K562 (cell line): ENCODE measurements around the gene PNKD. TPM values are rescaled to one million over a fixed set of nuclear protein-coding genes. Genes with fewer than 3 reads are reported as not detected.

ENCODE experiments used
- ATAC-seq: fragments of 200-7000 bp; cut with Tn5 transposase; 3 replicates; pipeline ENCODE4 v1.9.1; 2020; ENCODE audit warnings: moderate library complexity
- BruUV-seq: library from RNA; stranded (reverse); fragments of 400-500 nt; replicated peaks from 2 replicates; lab custom pipeline; 2021; lab: Mats Ljungman, UMichigan
- CTCF ChIA-PET: fragments of 300-600 bp; formaldehyde crosslinking; extraction: SDS; loops from one replicate; lab custom pipeline; 2021; ENCODE audit warnings: low intra/inter-chr PET ratio; lab: Yijun Ruan, JAX
- POLR2A ChIA-PET: fragments of 300-600, 350-650 bp; sonication (Branson Sonifier 250); formaldehyde crosslinking; extraction: SDS; loops from one replicate; lab custom pipeline; 2021; ENCODE audit warnings: antibody characterized with exemption, inconsistent platforms; lab: Yijun Ruan, JAX
- DNase-seq, 4 experiments: peaks; one replicate each; pipeline versions ENCODE4 v3.0.0 to v3.0.0-alpha.2; 2011 to 2018; ENCODE audit warnings: low spot score in 3 of 4, mixed read lengths in 3 of 4; ENCODE audit errors: extremely low read depth in 1 of 4
- FAIRE-seq: peaks from 2 replicates; lab custom pipeline; 2011; peaks lifted over from hg19 to GRCh38; lab: Jason Lieb, UNC
- H2AFZ ChIP-seq: 2 replicates; pipeline ENCODE4 v1.6.0; 2011; ENCODE audit warnings: low read depth, low read length, control low read depth, inconsistent platforms
- H3K27ac ChIP-seq: fragments of 200-600 bp; 3 replicates; pipeline ENCODE4 v1.8.0; 2011; ENCODE audit warnings: low read depth, mild to moderate bottlenecking, control low read depth, inconsistent platforms, low read length, moderate library complexity, mixed read lengths; ENCODE audit errors: extremely low read depth
- H3K27me3 ChIP-seq, 2 experiments: fragments of 300-600 bp in 1 of 2; 2 replicates in 1 of 2; 3 replicates in 1 of 2; pipeline versions ENCODE4 v1.6.0 to v1.8.0; 2011; ENCODE audit warnings: inconsistent platforms in 2 of 2, low read length in 2 of 2, mild to moderate bottlenecking in 1 of 2, mixed read lengths in 1 of 2, moderate library complexity in 1 of 2; ENCODE audit not compliant: control insufficient read depth in 2 of 2, insufficient read depth in 2 of 2
- H3K36me3 ChIP-seq: fragments of 300-600 bp; 3 replicates; pipeline ENCODE4 v1.8.0; 2011; ENCODE audit warnings: mild to moderate bottlenecking, low read length, inconsistent platforms; ENCODE audit not compliant: control insufficient read depth, insufficient read depth
- H3K4me1 ChIP-seq, 2 experiments: fragments of 200-600 bp in 1 of 2; replicated peaks in 1 of 2; 2 replicates in 1 of 2; 3 replicates in 1 of 2; pipeline versions ENCODE4 v1.5.1 to v1.8.0; 2011; ENCODE audit warnings: inconsistent platforms in 2 of 2, low read length in 2 of 2, mild to moderate bottlenecking in 1 of 2, mixed read lengths in 1 of 2, moderate library complexity in 1 of 2; ENCODE audit not compliant: control insufficient read depth in 2 of 2, insufficient read depth in 2 of 2
- H3K4me2 ChIP-seq: 2 replicates; pipeline ENCODE4 v1.6.1; 2011; ENCODE audit warnings: low read length, control low read depth, inconsistent platforms, mixed read lengths; ENCODE audit not compliant: insufficient read depth
- H3K4me3 ChIP-seq: fragments of 200-600 bp; sonication (generic), shearing (Covaris generic); 2 replicates; pipeline ENCODE4 v1.5.1; 2016; ENCODE audit warnings: control low read depth, inconsistent platforms
- H3K79me2 ChIP-seq: fragments of 200-600 bp; 3 replicates; pipeline ENCODE4 v1.8.0; 2011; ENCODE audit warnings: low read length, inconsistent platforms; ENCODE audit not compliant: control insufficient read depth, insufficient read depth
- H3K9ac ChIP-seq, 2 experiments: 2 replicates each; pipeline versions ENCODE4 v1.6.0 to v1.6.1; 2011; ENCODE audit warnings: low read depth in 2 of 2, low read length in 2 of 2, control low read depth in 1 of 2, inconsistent platforms in 1 of 2, mild to moderate bottlenecking in 1 of 2, mixed read lengths in 1 of 2; ENCODE audit not compliant: insufficient read depth in 1 of 2
- H3K9me1 ChIP-seq: one replicate; pipeline ENCODE4 v1.6.0; 2011; ENCODE audit warnings: inconsistent platforms, mild to moderate bottlenecking, low read length, moderate library complexity; ENCODE audit not compliant: control insufficient read depth, insufficient read depth
- H3K9me3 ChIP-seq: replicated peaks from 2 replicates; pipeline ENCODE4 v1.5.1; 2011; ENCODE audit warnings: low read depth, low read length, inconsistent platforms; ENCODE audit not compliant: control insufficient read depth, insufficient read depth
- H4K20me1 ChIP-seq: replicated peaks from 2 replicates; pipeline ENCODE4 v1.6.1; 2011; ENCODE audit warnings: low read length, inconsistent platforms, mixed read lengths; ENCODE audit not compliant: control insufficient read depth, insufficient read depth
- BRF2 ChIP-seq: IDR thresholded peaks from 3 replicates; pipeline ENCODE4 v1.6.1; 2011; ENCODE audit warnings: borderline replicate concordance, mild to moderate bottlenecking; ENCODE audit not compliant: insufficient read length, insufficient read depth
- FOXA1 ChIP-seq: fragments of 450-650 bp; IDR thresholded peaks from 2 replicates; pipeline ENCODE4 v1.6.1; 2016; ENCODE audit warnings: mild to moderate bottlenecking, borderline replicate concordance
- GTF2F1 ChIP-seq: IDR thresholded peaks from 2 replicates; pipeline ENCODE4 v1.6.1; 2011; ENCODE audit warnings: low read depth, low read length, improper control_type of control experiment
- HOXB6 ChIP-seq: fragments of 250-450 bp; sonication (Bioruptor Pico); IDR thresholded peaks from 2 replicates; pipeline ENCODE4 v1.5.1; 2022; ENCODE audit warnings: mild to moderate bottlenecking, borderline replicate concordance
- IRF2 ChIP-seq: sonication (generic); formaldehyde crosslinking; IDR thresholded peaks from 2 replicates; pipeline ENCODE4 v1.8.1; 2022; ENCODE audit warnings: mild to moderate bottlenecking, missing genetic modification reagents
- JUNB ChIP-seq: fragments of 450-650 bp; formaldehyde crosslinking; conservative IDR thresholded peaks from 2 replicates; pipeline ENCODE4 v1.4.0; 2020; ENCODE audit warnings: mild to moderate bottlenecking
- L3MBTL2 ChIP-seq: fragments of 450-650 bp; IDR thresholded peaks from 2 replicates; pipeline ENCODE4 v1.6.1; 2016; ENCODE audit warnings: mild to moderate bottlenecking, moderate library complexity
- MCM5 ChIP-seq: fragments of 450-650 bp; IDR thresholded peaks from 2 replicates; pipeline ENCODE4 v1.6.1; 2016; ENCODE audit warnings: low read depth
- NCOR1 ChIP-seq: fragments of 450-650 bp; IDR thresholded peaks from 2 replicates; pipeline ENCODE4 v1.6.1; 2016; ENCODE audit warnings: mild to moderate bottlenecking, moderate library complexity
- NEUROD1 ChIP-seq: fragments of 150-350 bp; IDR thresholded peaks from 2 replicates; pipeline ENCODE4 v1.6.1; 2014; ENCODE audit warnings: borderline replicate concordance, low read length, low read depth; ENCODE audit not compliant: partially characterized antibody
- NR2F6 ChIP-seq: fragments of 450-650 bp; formaldehyde crosslinking; IDR thresholded peaks from 2 replicates; pipeline ENCODE4 v1.4.0; 2020; ENCODE audit warnings: mild to moderate bottlenecking
- POLR2AphosphoS2 ChIP-seq: IDR thresholded peaks from 2 replicates; pipeline ENCODE4 v1.6.1; 2012; ENCODE audit warnings: low read length, improper control_type of control experiment
- RNF2 ChIP-seq: sonication (generic); IDR thresholded peaks from 2 replicates; pipeline ENCODE4 v1.6.1; 2016
- TOE1 ChIP-seq, 2 experiments: fragments of 450-650 bp in 1 of 2; sonication (generic) in 1 of 2; formaldehyde crosslinking in 1 of 2; IDR thresholded peaks; 2 replicates each; pipeline versions ENCODE4 v1.7.1 to v1.8.0; 2016 to 2022; ENCODE audit warnings: borderline replicate concordance in 2 of 2, mild to moderate bottlenecking in 2 of 2, antibody characterized with exemption in 1 of 2, inconsistent platforms in 1 of 2, low read depth in 1 of 2, missing genetic modification reagents in 1 of 2, moderate library complexity in 1 of 2
- VEZF1 ChIP-seq: fragments of 200-800 bp; sonication (Bioruptor generic); IDR thresholded peaks from 2 replicates; pipeline ENCODE4 v1.6.1; 2017; ENCODE audit warnings: missing genetic modification characterization, missing compliant biosample characterization
- YY1 ChIP-seq, 3 experiments: IDR thresholded peaks; 2 replicates each; pipeline ENCODE4 v1.6.1; 2011; ENCODE audit warnings: low read length in 2 of 3, mild to moderate bottlenecking in 2 of 3, moderate library complexity in 2 of 3, borderline replicate concordance in 1 of 3, control low read depth in 1 of 3, low read depth in 1 of 3; ENCODE audit not compliant: insufficient read depth in 3 of 3, insufficient replicate concordance in 2 of 3, control insufficient read depth in 1 of 3, insufficient read length in 1 of 3; ENCODE audit errors: extremely low read depth in 1 of 3
- WGBS: fragments of 100-300 bp; shearing (Covaris generic); methylation state at CpG from one replicate; pipeline ENCODE4 v1.1.6; 2016; ENCODE audit warnings: low coverage, mixed read lengths; ENCODE audit not compliant: insufficient coverage; ENCODE audit errors: missing lambda C conversion rate; 5-methylcytosine and 5-hydroxymethylcytosine counted together
- in situ Hi-C: fragments of 300-500 bp; cut with MboI; formaldehyde crosslinking; loops from 4 replicates; pipeline ENCODE4 v1.15.0; 2018; ENCODE audit warnings: inconsistent platforms, mixed read lengths
- intact Hi-C: fragments of 100-400 bp; cut with micrococcal nuclease; formaldehyde crosslinking; loops from 2 replicates; pipeline ENCODE4 v1.14.2; 2022
- polyA plus RNA-seq, 8 experiments: library from polyadenylated mRNA; depleted of rRNA in 4 of 8; stranded (reverse) in 5 of 8; unstranded in 3 of 8; fragments of >200 nt; fragmentation: Nextera tagmentation in 2 of 8; fragmentation: Illumina TruSeq in 1 of 8; extraction: Ambion mirVana in 2 of 8; extraction: Trizol in 1 of 8; gene quantifications; 2 replicates each; pipeline versions ENCODE4 v1.2.1 to v1.2.3, GENCODE V29; 2011 to 2014; ENCODE audit warnings: inconsistent platforms in 1 of 8, missing spikeins in 1 of 8
- total RNA-seq, 7 experiments: library from RNA; depleted of rRNA in 6 of 7; stranded (reverse); fragments of >200 nt in 6 of 7; fragmentation: Illumina TruSeq in 2 of 7; extraction: Trizol in 2 of 7; gene quantifications; 2 replicates each; pipeline versions ENCODE4 v1.2.1 to v1.2.3, GENCODE V29; 2011 to 2021; ENCODE audit warnings: low replicate concordance in 1 of 7

PNKD gene
- total and polyA plus RNA-seq, 9 of the 15 experiments (the other 6 are each of a cell fraction or from before 2014, with no cell fraction given), result 26.0 to 105 (median 60.1) TPM

- WGBS, result 53% methylated on average over 9 of the region's 17 CpGs
- no peaks in the 10 kb centered on the region for H3K79me2 ChIP-seq
- no peaks in the 10 kb centered on the region for H3K27me3 ChIP-seq
- no peaks in the 10 kb centered on the region for H3K9me3 ChIP-seq
- H3K4me2 ChIP-seq, result no peak overlapping the region
- intact Hi-C loops (loop anchor here (2.0 kb wide), 1 partner anchor 39 kb away; no protein-coding TSS in a partner anchor), in situ Hi-C loops (loop anchor here (5.0 kb wide), 1 partner anchor 55 kb away; no protein-coding TSS in a partner anchor)
- peak in 1 of 4 experiments; percentile 18 for DNase-seq
- POLR2A ChIA-PET, result interaction anchor here (1.2 to 2.1 kb wide), 4 partner anchors 10 to 56 kb away, joined by 3 to 9 read pairs (median 4); no protein-coding TSS in a partner anchor
- peak overlapping the region; percentile 62 for H2AFZ ChIP-seq
- no peaks in the 10 kb centered on the region for H4K20me1 ChIP-seq
- H3K27ac ChIP-seq, result no peak overlapping the region
- peaks cover 25 to 33% of the 10 kb centered on the region in 2 experiments; a peak in 4 of 5 replicates for H3K4me1 ChIP-seq
- CTCF ChIA-PET, result interaction anchor here (2.0 kb wide), 1 partner anchor 56 kb away, joined by 13 read pairs; no protein-coding TSS in a partner anchor
- no peak for ATAC-seq
- no TSS peak for BruUV-seq
- H3K9ac ChIP-seq, result peak overlapping the region; percentile 6 to 61; a peak in 1 of 4 replicates
- H3K36me3 ChIP-seq, result no peaks in the 10 kb centered on the region
- H3K9me1 ChIP-seq, result no peaks in the 10 kb centered on the region
- H3K4me3 ChIP-seq, result no peak overlapping the region
- no peak for FAIRE-seq
- TF ChIP-seq GTF2F1 (no peak), FOXA1 (no peak), NCOR1 (no peak), POLR2AphosphoS2 (no peak), RNF2 (no peak), BRF2 (no peak), NEUROD1 (no peak), L3MBTL2 (no peak), JUNB (CRISPR knock-in tag) (no peak), IRF2 (no peak), NR2F6 (no peak), HOXB6 (CRISPR knock-in tag) (no peak), VEZF1 (no peak), TOE1 (IDR thresholded peaks at IDR 0.05; ENCODE audit: borderline replicate concordance) (no peak), TOE1 (CRISPR knock-in tag; IDR thresholded peaks at IDR 0.05; ENCODE audit: borderline replicate concordance, low read depth) (no peak), YY1 (IDR thresholded peaks at IDR 0.05; ENCODE audit: borderline replicate concordance in 1 of 3, control insufficient read depth in 1 of 3, extremely low read depth in 1 of 3, insufficient read depth in 3 of 3, insufficient read length in 1 of 3, insufficient replicate concordance in 2 of 3, low read depth in 1 of 3, low read length in 2 of 3) (no peak), MCM5 (no peak)
Measured at GRCh38 chr2:218357236-218358177, 87.2 kb downstream of the PNKD start.
